ENCODE data around the gene POLR1A.

Gene POLR1A

DNA sequence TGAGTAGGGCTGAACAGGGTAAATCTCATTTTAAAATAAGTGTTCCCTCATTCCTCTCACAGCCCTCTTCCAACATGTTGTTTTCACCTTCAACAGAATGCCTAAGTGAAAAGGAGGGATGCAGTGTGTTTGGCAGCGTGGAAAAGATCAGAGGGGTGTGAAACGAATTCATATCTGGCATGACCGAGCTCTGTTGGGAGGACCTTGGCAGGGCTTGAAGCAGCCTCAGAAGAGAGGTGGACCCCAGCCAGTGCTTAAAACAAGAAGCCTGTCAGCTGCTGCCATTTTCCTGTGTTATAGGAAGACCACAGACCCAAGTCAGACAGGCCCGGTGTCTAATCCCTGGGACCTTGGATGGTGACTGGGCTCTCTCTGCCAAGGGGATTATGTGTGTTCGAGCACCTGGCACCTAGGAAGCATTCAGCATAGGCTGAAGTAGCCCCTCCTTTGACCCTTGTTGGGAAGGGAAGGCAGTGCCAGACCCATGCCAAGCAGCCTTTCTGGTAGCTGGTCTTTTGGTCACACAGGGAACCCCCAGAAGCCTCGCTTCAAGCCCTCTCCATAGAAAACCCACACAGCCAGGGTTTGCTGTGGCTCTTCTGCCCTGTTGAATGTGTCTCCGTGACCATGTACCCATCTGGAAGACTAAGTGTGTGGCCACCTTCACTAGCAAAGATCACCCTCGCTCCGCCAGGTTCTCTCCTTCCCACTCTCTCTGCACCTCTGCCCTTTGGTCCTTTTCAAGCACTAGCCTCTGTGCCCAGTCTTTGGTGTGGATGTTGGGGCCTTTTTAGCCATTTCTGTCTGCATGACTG is 129.4 kb downstream of the POLR1A start:
- no peaks in the 10 kb centered on the region for H3F3A ChIP-seq (ENCODE audit: control insufficient read depth, insufficient read depth)
- no peaks in the 10 kb centered on the region; the same call in 1 of the 2 replicates for H3K4me1 ChIP-seq (ENCODE audit: control insufficient read depth, low read length)
- peaks cover 3% of the 10 kb centered on the region; the same call in 1 of the 2 replicates for H3K9me3 ChIP-seq (ENCODE audit: control insufficient read depth, insufficient read depth, low read length)
- H3K4me3 ChIP-seq (ENCODE audit: low read length): no peak overlapping the region
- peaks cover 3% of the 10 kb centered on the region; the same call in 1 of the 2 replicates for H3K27me3 ChIP-seq (ENCODE audit: control insufficient read depth, low read length)
- no peak overlapping the region for H3K27ac ChIP-seq (ENCODE audit: low read depth, low read length)
- no peaks in the 10 kb centered on the region for H3K36me3 ChIP-seq (ENCODE audit: control insufficient read depth, low read length)
- H3K9me2 ChIP-seq (replicated peaks; ENCODE audit: control insufficient read depth, low read length): no peaks in the 10 kb centered on the region
- no peak for TF ChIP-seq EZH2phosphoT487 (IDR thresholded peaks at IDR 0.05; ENCODE audit: borderline replicate concordance, low read length)
- TF ChIP-seq, protein P1, sequence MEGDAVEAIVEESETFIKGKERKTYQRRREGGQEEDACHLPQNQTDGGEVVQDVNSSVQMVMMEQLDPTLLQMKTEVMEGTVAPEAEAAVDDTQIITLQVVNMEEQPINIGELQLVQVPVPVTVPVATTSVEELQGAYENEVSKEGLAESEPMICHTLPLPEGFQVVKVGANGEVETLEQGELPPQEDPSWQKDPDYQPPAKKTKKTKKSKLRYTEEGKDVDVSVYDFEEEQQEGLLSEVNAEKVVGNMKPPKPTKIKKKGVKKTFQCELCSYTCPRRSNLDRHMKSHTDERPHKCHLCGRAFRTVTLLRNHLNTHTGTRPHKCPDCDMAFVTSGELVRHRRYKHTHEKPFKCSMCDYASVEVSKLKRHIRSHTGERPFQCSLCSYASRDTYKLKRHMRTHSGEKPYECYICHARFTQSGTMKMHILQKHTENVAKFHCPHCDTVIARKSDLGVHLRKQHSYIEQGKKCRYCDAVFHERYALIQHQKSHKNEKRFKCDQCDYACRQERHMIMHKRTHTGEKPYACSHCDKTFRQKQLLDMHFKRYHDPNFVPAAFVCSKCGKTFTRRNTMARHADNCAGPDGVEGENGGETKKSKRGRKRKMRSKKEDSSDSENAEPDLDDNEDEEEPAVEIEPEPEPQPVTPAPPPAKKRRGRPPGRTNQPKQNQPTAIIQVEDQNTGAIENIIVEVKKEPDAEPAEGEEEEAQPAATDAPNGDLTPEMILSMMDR (IDR thresholded peaks at IDR 0.05; ENCODE audit: low read depth, low read length, poor library complexity, severe bottlenecking): no peak
- no peaks in the 10 kb centered on the region for H4K20me1 ChIP-seq (ENCODE audit: control insufficient read depth, insufficient read depth, low read depth, low read length)
- H3K4me2 ChIP-seq (ENCODE audit: low read length): no peak overlapping the region
- H3K79me2 ChIP-seq (ENCODE audit: control insufficient read depth, low read length): no peaks in the 10 kb centered on the region

DNA sequence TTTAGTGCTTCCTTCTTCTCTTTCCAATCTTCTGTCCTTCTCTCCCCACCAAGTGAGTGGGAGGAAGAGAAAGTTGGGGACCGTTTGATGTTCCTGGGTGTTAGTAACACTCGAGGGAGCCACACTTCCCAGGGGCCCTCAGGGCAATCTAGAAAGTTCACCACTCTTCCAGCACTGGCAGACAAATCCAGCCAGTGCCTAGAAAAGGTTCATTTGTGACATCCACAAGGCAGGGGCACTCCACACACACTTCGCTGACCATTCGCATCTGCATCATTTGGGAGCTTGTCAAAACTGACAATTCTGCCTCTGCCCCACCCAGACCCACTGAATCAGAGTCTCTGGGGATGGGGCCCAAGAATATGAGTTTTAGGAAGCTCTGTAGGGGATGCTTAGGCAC is 130.1 kb downstream of the POLR1A start:
- H3K4me1 ChIP-seq (ENCODE audit: control insufficient read depth, low read length): no peaks in the 10 kb centered on the region; the same call in 1 of the 2 replicates
- no peak overlapping the region for H3K4me2 ChIP-seq (ENCODE audit: low read length)
- H3K79me2 ChIP-seq (ENCODE audit: control insufficient read depth, low read length): no peaks in the 10 kb centered on the region
- H3K27me3 ChIP-seq (ENCODE audit: control insufficient read depth, low read length): peaks cover 3% of the 10 kb centered on the region; the same call in 1 of the 2 replicates
- H3K9me2 ChIP-seq (replicated peaks; ENCODE audit: control insufficient read depth, low read length): no peaks in the 10 kb centered on the region
- H3K9me3 ChIP-seq (ENCODE audit: control insufficient read depth, insufficient read depth, low read length): peaks cover 3% of the 10 kb centered on the region; the same call in 1 of the 2 replicates
- H3K27ac ChIP-seq (ENCODE audit: low read depth, low read length): no peak overlapping the region
- H4K20me1 ChIP-seq (ENCODE audit: control insufficient read depth, insufficient read depth, low read depth, low read length): no peaks in the 10 kb centered on the region
- no peaks in the 10 kb centered on the region for H3F3A ChIP-seq (ENCODE audit: control insufficient read depth, insufficient read depth)
- H3K36me3 ChIP-seq (ENCODE audit: control insufficient read depth, low read length): no peaks in the 10 kb centered on the region
- TF ChIP-seq, protein P1 (IDR thresholded peaks at IDR 0.05; ENCODE audit: low read depth, low read length, poor library complexity, severe bottlenecking): no peak
- TF ChIP-seq EZH2phosphoT487 (IDR thresholded peaks at IDR 0.05; ENCODE audit: borderline replicate concordance, low read length): no peak
- H3K4me3 ChIP-seq (ENCODE audit: low read length): no peak overlapping the region

DNA sequence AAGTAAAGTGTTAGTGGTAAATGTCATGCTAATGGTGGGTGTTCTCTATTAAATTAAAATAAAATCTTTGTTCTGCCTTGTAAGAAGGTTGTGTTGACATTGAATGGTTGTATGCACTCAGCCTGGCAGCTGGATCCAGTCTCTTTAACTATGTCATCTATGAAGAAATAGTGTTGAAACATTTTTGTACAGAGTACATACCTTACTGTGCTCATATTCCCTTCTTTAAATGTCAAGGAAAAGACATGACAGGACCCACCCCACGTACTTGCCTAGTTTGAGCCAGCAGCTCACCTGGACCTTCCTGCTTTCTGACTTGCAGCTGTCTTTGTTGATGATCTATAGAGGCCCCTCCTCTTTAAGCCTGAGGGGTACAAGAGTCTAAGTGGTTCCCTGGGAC is 131.3 kb downstream of the POLR1A start:
- Histone ChIP-seq H3K4me1 (ENCODE audit: control insufficient read depth, low read length) (no peaks in the 10 kb centered on the region; the same call in 1 of the 2 replicates), H3K36me3 (ENCODE audit: control insufficient read depth, low read length) (no peaks in the 10 kb centered on the region), H3F3A (ENCODE audit: control insufficient read depth, insufficient read depth) (no peaks in the 10 kb centered on the region), H3K27me3 (ENCODE audit: control insufficient read depth, low read length) (peaks cover 3% of the 10 kb centered on the region; the same call in 1 of the 2 replicates), H3K79me2 (ENCODE audit: control insufficient read depth, low read length) (no peaks in the 10 kb centered on the region), H4K20me1 (ENCODE audit: control insufficient read depth, insufficient read depth, low read depth, low read length) (no peaks in the 10 kb centered on the region), H3K27ac (ENCODE audit: low read depth, low read length) (no peak overlapping the region), H3K9me3 (ENCODE audit: control insufficient read depth, insufficient read depth, low read length) (peaks cover 3% of the 10 kb centered on the region; the same call in 1 of the 2 replicates), H3K4me3 (ENCODE audit: low read length) (no peak overlapping the region), H3K4me2 (ENCODE audit: low read length) (no peak overlapping the region), H3K9me2 (replicated peaks; ENCODE audit: control insufficient read depth, low read length) (no peaks in the 10 kb centered on the region)
- TF ChIP-seq, protein P1 (IDR thresholded peaks at IDR 0.05; ENCODE audit: low read depth, low read length, poor library complexity, severe bottlenecking): no peak
- TF ChIP-seq EZH2phosphoT487 (IDR thresholded peaks at IDR 0.05; ENCODE audit: borderline replicate concordance, low read length): no peak
